ENCODE measurements around the gene SEMA5A.

DNA sequence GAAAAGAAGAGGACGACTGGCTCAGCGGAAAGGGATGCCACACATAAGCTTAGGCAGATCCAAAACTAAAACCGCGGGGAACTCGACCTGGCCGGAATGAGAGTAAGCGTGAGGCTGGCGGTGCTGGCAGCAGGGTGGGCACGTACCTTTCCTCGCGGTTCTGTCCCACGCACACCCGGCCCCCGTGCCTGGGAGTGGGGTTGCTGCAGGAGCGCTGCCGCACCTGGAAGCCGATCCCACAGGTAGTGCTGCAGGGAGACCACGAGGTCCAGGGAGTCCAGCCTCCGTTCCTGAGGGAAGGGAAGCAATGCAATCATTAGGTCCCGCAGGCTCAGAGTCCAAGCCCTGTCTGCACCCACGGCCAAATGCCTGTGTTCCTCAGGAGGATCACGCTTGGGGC lies 427.0 kb downstream of the SEMA5A start:
- TF ChIP-seq, protein P1, sequence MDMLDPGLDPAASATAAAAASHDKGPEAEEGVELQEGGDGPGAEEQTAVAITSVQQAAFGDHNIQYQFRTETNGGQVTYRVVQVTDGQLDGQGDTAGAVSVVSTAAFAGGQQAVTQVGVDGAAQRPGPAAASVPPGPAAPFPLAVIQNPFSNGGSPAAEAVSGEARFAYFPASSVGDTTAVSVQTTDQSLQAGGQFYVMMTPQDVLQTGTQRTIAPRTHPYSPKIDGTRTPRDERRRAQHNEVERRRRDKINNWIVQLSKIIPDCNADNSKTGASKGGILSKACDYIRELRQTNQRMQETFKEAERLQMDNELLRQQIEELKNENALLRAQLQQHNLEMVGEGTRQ (CRISPR knock-in tag; IDR thresholded peaks at IDR 0.05) = no peak
- TF ChIP-seq CREB1 (CRISPR knock-in tag; IDR thresholded peaks at IDR 0.05) (no peak), NR2C2 (CRISPR knock-in tag; IDR thresholded peaks at IDR 0.05) (no peak), NR3C1 (CRISPR knock-in tag; conservative IDR thresholded peaks at IDR 0.05; ENCODE audit: low read depth) (no peak), TEAD1 (CRISPR knock-in tag; IDR thresholded peaks at IDR 0.05) (no peak), RORB (CRISPR knock-in tag; IDR thresholded peaks at IDR 0.05) (no peak)
- TF ChIP-seq, protein P2, sequence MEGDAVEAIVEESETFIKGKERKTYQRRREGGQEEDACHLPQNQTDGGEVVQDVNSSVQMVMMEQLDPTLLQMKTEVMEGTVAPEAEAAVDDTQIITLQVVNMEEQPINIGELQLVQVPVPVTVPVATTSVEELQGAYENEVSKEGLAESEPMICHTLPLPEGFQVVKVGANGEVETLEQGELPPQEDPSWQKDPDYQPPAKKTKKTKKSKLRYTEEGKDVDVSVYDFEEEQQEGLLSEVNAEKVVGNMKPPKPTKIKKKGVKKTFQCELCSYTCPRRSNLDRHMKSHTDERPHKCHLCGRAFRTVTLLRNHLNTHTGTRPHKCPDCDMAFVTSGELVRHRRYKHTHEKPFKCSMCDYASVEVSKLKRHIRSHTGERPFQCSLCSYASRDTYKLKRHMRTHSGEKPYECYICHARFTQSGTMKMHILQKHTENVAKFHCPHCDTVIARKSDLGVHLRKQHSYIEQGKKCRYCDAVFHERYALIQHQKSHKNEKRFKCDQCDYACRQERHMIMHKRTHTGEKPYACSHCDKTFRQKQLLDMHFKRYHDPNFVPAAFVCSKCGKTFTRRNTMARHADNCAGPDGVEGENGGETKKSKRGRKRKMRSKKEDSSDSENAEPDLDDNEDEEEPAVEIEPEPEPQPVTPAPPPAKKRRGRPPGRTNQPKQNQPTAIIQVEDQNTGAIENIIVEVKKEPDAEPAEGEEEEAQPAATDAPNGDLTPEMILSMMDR (IDR thresholded peaks at IDR 0.05) = no peak

All from WTC11 (cell line).